Hepatocyte (in vitro differentiated cells): ENCODE measurements around the gene GUCY1A2. TPM values are rescaled to one million over a fixed set of nuclear protein-coding genes. Genes with fewer than 3 reads are reported as not detected.
"Not testable (repeated sequence)": the region's sequence is repeated elsewhere in the genome, so short reads cannot be mapped to it uniquely, and the experiment has no call there.

ENCODE experiments used
- DNase-seq: peaks from one replicate; pipeline ENCODE4 v3.0.0-alpha.2; 2016; ENCODE audit warnings: low spot score
- H2AFZ ChIP-seq: fragments of 200-600 bp; sonication (generic); 2 replicates; pipeline ENCODE4 v1.6.0; 2016; ENCODE audit warnings: antibody characterized with exemption, mild to moderate bottlenecking
- H3K27ac ChIP-seq: fragments of 200-600 bp; sonication (generic); 2 replicates; pipeline ENCODE4 v1.5.1; 2016; ENCODE audit warnings: mild to moderate bottlenecking
- H3K27me3 ChIP-seq: fragments of 200-600 bp; sonication (generic); 2 replicates; pipeline ENCODE4 v1.6.1; 2016
- H3K36me3 ChIP-seq: fragments of 200-600 bp; sonication (generic); replicated peaks from 2 replicates; pipeline ENCODE4 v1.5.1; 2016; ENCODE audit warnings: low read depth; ENCODE audit not compliant: insufficient read depth
- H3K4me1 ChIP-seq: fragments of 200-600 bp; sonication (generic); 2 replicates; pipeline ENCODE4 v1.5.1; 2016; ENCODE audit warnings: mild to moderate bottlenecking, moderate library complexity; ENCODE audit not compliant: insufficient read depth
- H3K4me2 ChIP-seq: fragments of 200-600 bp; sonication (generic); 2 replicates; pipeline ENCODE4 v1.6.0; 2016
- H3K4me3 ChIP-seq: fragments of 200-600 bp; sonication (generic); 2 replicates; pipeline ENCODE4 v1.5.1; 2016; ENCODE audit warnings: mild to moderate bottlenecking
- H3K79me2 ChIP-seq: fragments of 200-600 bp; sonication (generic); 2 replicates; pipeline ENCODE4 v1.6.0; 2017; ENCODE audit warnings: mild to moderate bottlenecking
- H3K9me2 ChIP-seq: fragments of 200-600 bp; sonication (generic); replicated peaks from 2 replicates; pipeline ENCODE4 v1.6.0; 2017; ENCODE audit warnings: mild to moderate bottlenecking; ENCODE audit not compliant: insufficient read depth
- H3K9me3 ChIP-seq: fragments of 200-600 bp; sonication (generic); 2 replicates; pipeline ENCODE4 v1.5.1; 2016; ENCODE audit warnings: low read depth, mild to moderate bottlenecking
- H4K20me1 ChIP-seq: fragments of 200-600 bp; sonication (generic); 2 replicates; pipeline ENCODE4 v1.6.0; 2016; ENCODE audit warnings: mild to moderate bottlenecking; ENCODE audit not compliant: insufficient read depth, poor library complexity, severe bottlenecking
- CTCF ChIP-seq: fragments of 200-600 bp; sonication (generic); IDR thresholded peaks from 2 replicates; pipeline ENCODE4 v1.5.1; 2016; ENCODE audit warnings: antibody characterized with exemption, mild to moderate bottlenecking; ENCODE audit not compliant: poor library complexity
- EZH2 ChIP-seq: fragments of 200-600 bp; sonication (generic); IDR thresholded peaks from 2 replicates; pipeline ENCODE4 v1.6.1; 2016; ENCODE audit warnings: antibody characterized with exemption, mild to moderate bottlenecking, borderline replicate concordance
- EZH2phosphoT487 ChIP-seq: fragments of 200-600 bp; sonication (generic); IDR thresholded peaks from one replicate; pipeline ENCODE4 v1.6.1; 2018; ENCODE audit warnings: antibody characterized with exemption, mild to moderate bottlenecking, low read depth, moderate library complexity; ENCODE audit not compliant: unreplicated experiment, severe bottlenecking
- WGBS: methylation state at CpG from one replicate; pipeline ENCODE4 v1.1.6; 2016; ENCODE audit warnings: low lambda C conversion rate; ENCODE audit errors: missing lambda C conversion rate; 5-methylcytosine and 5-hydroxymethylcytosine counted together
- polyA plus RNA-seq: library from polyadenylated mRNA; unstranded; fragments of >200 nt; fragmentation: Nextera tagmentation; extraction: Ambion mirVana; gene quantifications from 2 replicates; pipeline ENCODE4 v1.2.1, GENCODE V29; 2016
- total RNA-seq: library from RNA; depleted of rRNA; stranded (reverse); fragments of >200 nt; gene quantifications from 2 replicates; pipeline ENCODE4 v1.2.3, GENCODE V29; 2014

The GUCY1A2 gene
- total and polyA plus RNA-seq, 2 experiments from 2014 or later: 3.3 to 9.1 TPM

- DNase-seq: no peak
- over 99% methylated on average over 21 of the region's 21 CpGs for WGBS
- Histone ChIP-seq H3K36me3 (no peaks in the 10 kb centered on the region), H3K79me2 (no peaks in the 10 kb centered on the region), H3K4me2 (no peak overlapping the region), H3K4me1 (no peaks in the 10 kb centered on the region), H4K20me1 (no peaks in the 10 kb centered on the region), H3K27me3 (no peaks in the 10 kb centered on the region), H3K9me2 (no peaks in the 10 kb centered on the region), H2AFZ (no peak overlapping the region), H3K4me3 (no peak overlapping the region), H3K27ac (no peak overlapping the region), H3K9me3 (no peaks in the 10 kb centered on the region)
- TF ChIP-seq EZH2 (no peak), CTCF (no peak), EZH2phosphoT487 (no peak)
Measured at GRCh38 chr11:106827687-106828086, 190.6 kb downstream of the GUCY1A2 start.

- DNase-seq, H3K79me2 ChIP-seq, H3K4me1 ChIP-seq, H3K4me3 ChIP-seq, H2AFZ ChIP-seq, H3K4me2 ChIP-seq, H3K27ac ChIP-seq, H3K9me2 ChIP-seq, H3K9me3 ChIP-seq, H3K36me3 ChIP-seq, H3K27me3 ChIP-seq, H4K20me1 ChIP-seq: not testable (repeated sequence)
- 91% methylated on average over 3 of the region's 3 CpGs for WGBS
Measured at GRCh38 chr11:106826558-106826957, 191.7 kb downstream of the GUCY1A2 start.

- no peak overlapping the region for H3K4me2 ChIP-seq
- no peaks in the 10 kb centered on the region for H3K27me3 ChIP-seq
- H3K36me3 ChIP-seq: no peaks in the 10 kb centered on the region
- H3K27ac ChIP-seq: no peak overlapping the region
- no peaks in the 10 kb centered on the region for H3K9me2 ChIP-seq
- DNase-seq: no peak
- no peaks in the 10 kb centered on the region for H3K4me1 ChIP-seq
- H2AFZ ChIP-seq: no peak overlapping the region
- no peaks in the 10 kb centered on the region for H3K9me3 ChIP-seq
- H3K79me2 ChIP-seq: no peaks in the 10 kb centered on the region
- WGBS: 71% methylated on average over 2 of the region's 2 CpGs
- no peak for TF ChIP-seq EZH2
- TF ChIP-seq EZH2phosphoT487: no peak
- no peak for TF ChIP-seq CTCF
- no peaks in the 10 kb centered on the region for H4K20me1 ChIP-seq
- H3K4me3 ChIP-seq: no peak overlapping the region
Measured at GRCh38 chr11:106821826-106822225, 196.4 kb downstream of the GUCY1A2 start.

GRCh38 chr11:106821291-106821690, 197.0 kb downstream of the GUCY1A2 start:
- no peaks in the 10 kb centered on the region for H3K27me3 ChIP-seq
- H3K79me2 ChIP-seq: no peaks in the 10 kb centered on the region

GRCh38 chr11:106818443-106818842, 199.8 kb downstream of the GUCY1A2 start:
- no peak overlapping the region for H2AFZ ChIP-seq
- no peaks in the 10 kb centered on the region for H3K9me2 ChIP-seq
- H3K27me3 ChIP-seq: no peaks in the 10 kb centered on the region
- H3K79me2 ChIP-seq: no peaks in the 10 kb centered on the region
- no peak overlapping the region for H3K27ac ChIP-seq
- WGBS: 86% methylated on average over 5 of the region's 5 CpGs
- no peak overlapping the region for H3K4me3 ChIP-seq
- H3K4me2 ChIP-seq: no peak overlapping the region
- TF ChIP-seq CTCF: no peak
- TF ChIP-seq EZH2phosphoT487: no peak
- TF ChIP-seq EZH2: no peak
- H3K9me3 ChIP-seq: no peaks in the 10 kb centered on the region
- H3K4me1 ChIP-seq: no peaks in the 10 kb centered on the region
- H4K20me1 ChIP-seq: no peaks in the 10 kb centered on the region
- H3K36me3 ChIP-seq: no peaks in the 10 kb centered on the region
- DNase-seq: no peak

More at GRCh38 chr11:106821291-106821690, 197.0 kb downstream of the GUCY1A2 start:
- H3K9me3 ChIP-seq: no peaks in the 10 kb centered on the region
- no peak overlapping the region for H3K27ac ChIP-seq
- H3K4me1 ChIP-seq: no peaks in the 10 kb centered on the region
- H2AFZ ChIP-seq: no peak overlapping the region
- H3K36me3 ChIP-seq: no peaks in the 10 kb centered on the region
- WGBS: 43% methylated on average over 1 of the region's 1 CpG
- H3K4me3 ChIP-seq: no peak overlapping the region
- H3K9me2 ChIP-seq: no peaks in the 10 kb centered on the region
- DNase-seq: no peak
- no peak overlapping the region for H3K4me2 ChIP-seq
- H4K20me1 ChIP-seq: no peaks in the 10 kb centered on the region
- TF ChIP-seq EZH2phosphoT487: no peak
